DLD1 (cell line): Measurements from ENCODE around the gene RASGRF2.

ENCODE experiments used
- in situ Hi-C: cut with HindIII; loops from 2 replicates; pipeline ENCODE4 v1.10.0; 2017; ENCODE audit warnings: low sequenced_read_pairs

Gene RASGRF2, protein sequence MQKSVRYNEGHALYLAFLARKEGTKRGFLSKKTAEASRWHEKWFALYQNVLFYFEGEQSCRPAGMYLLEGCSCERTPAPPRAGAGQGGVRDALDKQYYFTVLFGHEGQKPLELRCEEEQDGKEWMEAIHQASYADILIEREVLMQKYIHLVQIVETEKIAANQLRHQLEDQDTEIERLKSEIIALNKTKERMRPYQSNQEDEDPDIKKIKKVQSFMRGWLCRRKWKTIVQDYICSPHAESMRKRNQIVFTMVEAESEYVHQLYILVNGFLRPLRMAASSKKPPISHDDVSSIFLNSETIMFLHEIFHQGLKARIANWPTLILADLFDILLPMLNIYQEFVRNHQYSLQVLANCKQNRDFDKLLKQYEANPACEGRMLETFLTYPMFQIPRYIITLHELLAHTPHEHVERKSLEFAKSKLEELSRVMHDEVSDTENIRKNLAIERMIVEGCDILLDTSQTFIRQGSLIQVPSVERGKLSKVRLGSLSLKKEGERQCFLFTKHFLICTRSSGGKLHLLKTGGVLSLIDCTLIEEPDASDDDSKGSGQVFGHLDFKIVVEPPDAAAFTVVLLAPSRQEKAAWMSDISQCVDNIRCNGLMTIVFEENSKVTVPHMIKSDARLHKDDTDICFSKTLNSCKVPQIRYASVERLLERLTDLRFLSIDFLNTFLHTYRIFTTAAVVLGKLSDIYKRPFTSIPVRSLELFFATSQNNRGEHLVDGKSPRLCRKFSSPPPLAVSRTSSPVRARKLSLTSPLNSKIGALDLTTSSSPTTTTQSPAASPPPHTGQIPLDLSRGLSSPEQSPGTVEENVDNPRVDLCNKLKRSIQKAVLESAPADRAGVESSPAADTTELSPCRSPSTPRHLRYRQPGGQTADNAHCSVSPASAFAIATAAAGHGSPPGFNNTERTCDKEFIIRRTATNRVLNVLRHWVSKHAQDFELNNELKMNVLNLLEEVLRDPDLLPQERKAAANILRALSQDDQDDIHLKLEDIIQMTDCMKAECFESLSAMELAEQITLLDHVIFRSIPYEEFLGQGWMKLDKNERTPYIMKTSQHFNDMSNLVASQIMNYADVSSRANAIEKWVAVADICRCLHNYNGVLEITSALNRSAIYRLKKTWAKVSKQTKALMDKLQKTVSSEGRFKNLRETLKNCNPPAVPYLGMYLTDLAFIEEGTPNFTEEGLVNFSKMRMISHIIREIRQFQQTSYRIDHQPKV (N-terminal part only)

DNA sequence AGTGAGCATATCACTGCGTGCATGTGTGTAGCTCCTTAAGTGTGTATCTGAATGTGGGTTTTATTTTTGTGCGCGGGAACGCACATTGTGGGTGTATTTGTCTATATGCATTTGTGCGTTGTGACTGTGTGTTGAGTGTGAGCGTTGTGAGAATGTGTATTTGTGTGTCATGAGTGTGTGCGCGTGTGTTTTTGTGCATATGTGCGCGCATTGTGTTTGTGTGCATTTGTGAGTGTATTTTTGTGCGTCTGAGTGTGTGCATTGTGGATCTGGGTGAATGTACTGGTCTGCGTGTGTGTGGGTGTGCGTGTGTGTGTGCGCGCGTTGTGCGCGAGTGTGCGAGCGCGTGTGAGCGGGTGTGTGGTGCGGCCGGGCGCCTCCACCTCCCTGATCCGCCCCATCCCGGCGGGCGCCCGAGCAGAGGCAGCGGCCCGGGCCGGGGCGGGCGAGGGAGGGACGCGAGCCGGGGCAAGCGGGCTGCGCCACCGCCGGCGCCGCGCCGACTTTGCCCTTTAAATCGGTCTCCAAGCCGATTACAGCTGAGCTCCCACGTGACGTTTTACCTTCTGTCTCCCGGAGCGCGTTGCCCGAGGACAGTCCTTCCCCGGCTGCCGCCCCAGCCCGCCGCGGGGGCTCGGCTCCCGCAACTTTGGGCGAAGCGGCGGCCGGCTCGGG, at the start of gene RASGRF2:
RASGRF2 (plus strand) TSS at position 596 of the 675 bp plus-strand sequence. CDS start 376 bp downstream, outside the sequence.
- in situ Hi-C loops, result loop anchor here (10.0 kb wide), 1 partner anchor 55 kb away; no protein-coding TSS in a partner anchor

DNA sequence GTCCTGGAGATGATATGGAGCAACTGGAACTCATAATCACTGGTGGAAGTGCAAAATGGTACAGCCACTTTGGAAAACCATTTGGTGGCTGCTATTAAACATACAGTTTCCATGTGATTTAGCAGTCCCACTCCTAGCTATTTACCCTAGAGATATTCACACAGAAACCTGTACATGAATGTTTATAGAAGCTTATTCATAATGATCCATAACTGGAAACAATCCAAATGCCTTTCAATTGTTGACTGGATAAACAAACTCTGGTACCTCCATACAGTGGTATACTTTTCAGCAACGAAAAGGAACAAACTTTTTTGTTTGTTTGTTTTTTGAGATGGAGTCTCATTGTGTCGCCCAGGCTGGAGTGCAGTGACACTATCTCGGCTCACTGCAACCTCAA, 47.7 kb upstream of the RASGRF2 start:
- in situ Hi-C loops, result no loop called here

DNA sequence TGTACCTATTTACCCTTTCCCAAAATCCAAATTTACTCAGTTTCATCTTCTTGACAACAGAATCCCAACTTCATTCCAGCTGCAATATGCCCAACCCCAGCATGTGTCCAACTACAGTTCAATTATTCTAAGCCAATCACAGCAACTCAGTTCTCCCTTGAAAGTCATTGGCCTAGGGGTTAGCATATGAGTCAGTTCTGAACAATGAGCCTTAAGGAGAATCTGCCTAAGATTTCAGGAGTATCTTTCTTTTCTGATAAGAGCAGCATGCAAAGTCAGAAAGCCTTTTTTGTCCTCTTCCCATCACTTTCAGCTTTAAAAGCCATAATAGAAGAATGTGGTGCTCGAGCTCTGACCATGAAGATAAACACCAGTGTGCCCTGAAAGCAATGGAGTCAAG, 44.4 kb upstream of the RASGRF2 start:
- in situ Hi-C loops, result no loop called here

DNA sequence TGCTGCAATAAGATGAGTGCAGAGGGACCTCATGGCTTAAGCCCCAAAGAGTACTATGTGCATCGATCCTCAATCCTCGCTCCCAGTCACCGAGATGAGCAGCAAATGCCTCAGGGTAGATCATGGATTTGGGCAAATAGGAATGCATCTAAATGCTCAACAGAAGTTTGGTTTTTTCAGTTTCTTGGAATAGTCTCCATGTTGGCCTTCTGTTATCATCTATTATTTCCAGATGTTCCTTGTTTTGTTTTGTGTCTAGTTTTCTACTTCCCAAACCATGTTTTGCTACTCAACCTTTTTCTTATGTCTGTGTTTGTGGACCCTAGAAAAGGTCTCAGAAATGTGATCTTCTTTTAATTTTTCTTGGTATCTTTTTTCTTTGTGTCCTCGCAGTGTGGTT, 43.5 kb upstream of the RASGRF2 start:
- in situ Hi-C loops, result no loop called here

DNA sequence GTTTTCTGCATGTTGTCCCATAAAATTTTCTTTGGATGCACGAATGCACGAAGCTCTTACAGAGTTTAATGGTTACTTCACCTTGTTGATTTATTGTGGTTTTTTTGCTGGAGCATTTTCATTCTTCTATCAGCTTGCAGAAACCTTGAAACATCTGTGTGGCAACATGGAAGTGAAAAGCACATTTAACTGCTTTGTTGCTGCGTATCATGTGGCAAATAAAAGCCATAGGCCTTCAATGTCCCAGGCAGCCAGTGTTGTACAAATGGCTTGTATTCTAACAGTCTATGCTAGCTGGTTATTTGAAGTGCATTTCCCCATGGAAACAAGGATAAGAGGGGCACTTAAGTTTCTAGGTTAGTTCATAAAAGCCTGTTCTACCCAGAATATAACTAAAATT, 42.5 kb upstream of the RASGRF2 start:
- in situ Hi-C loops, result no loop called here

DNA sequence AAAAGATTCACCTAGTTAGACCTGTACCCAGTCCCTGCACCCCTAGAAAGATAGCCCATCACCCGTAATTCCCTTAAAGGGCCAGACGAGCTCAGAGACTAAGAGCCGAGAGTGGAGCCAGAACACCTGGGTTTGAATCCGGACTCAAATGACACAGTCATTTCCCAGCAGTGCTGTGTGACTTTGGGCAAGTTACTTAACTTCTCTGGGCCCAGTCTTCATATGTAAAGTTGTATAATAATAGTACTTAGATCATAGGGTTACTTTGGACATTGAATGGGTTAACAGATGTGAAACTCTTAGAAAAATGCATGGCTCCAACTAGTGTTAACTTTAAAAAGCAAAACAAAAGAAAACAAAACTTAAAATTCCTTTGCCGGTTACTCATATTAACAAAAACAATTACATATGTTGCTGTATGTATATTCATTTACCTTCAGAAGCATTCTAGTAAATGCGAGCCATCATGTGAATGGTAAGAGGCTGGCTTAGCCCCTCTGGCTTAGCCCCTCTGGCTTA, 40.4 kb upstream of the RASGRF2 start:
- in situ Hi-C loops, result no loop called here

DNA sequence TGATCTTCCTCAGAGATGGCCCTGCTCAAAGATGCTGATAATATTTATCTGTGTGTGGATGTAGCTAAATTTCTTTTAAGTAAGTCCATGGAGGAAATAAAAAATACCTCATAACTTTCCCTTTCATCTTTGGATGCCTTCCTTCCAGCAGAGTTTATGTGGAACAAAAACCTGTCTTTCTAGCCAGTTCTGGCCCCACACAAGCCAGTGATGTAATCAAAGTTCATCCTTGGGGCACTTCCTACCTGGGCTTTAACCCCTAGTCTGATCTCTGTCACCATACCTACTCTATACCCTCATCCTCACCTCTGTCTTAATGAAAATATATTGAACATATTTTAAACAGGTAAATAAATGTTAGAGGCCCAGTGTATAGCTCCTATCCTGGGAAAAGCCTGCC, 39.8 kb upstream of the RASGRF2 start:
- in situ Hi-C loops, result no loop called here

DNA sequence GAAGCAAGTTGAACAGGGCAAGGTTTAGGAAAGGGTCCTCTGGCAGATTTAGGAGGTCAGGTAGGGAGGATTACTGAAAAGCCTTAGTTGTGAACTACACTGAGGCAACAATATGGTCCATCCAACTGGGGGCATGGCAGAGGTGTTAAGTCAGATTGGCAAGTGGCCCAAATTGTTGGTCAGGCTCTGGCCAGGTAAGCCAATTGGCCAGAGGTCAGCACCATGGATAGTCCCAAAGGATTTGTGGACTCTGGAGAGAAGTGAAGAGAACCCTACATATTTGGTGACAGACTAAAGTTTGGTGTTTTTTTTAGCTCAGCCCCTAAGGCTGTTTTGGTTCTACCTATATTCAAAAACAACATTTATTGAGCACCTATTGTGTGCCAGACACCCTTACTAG, 39.1 kb upstream of the RASGRF2 start:
- in situ Hi-C loops, result no loop called here

DNA sequence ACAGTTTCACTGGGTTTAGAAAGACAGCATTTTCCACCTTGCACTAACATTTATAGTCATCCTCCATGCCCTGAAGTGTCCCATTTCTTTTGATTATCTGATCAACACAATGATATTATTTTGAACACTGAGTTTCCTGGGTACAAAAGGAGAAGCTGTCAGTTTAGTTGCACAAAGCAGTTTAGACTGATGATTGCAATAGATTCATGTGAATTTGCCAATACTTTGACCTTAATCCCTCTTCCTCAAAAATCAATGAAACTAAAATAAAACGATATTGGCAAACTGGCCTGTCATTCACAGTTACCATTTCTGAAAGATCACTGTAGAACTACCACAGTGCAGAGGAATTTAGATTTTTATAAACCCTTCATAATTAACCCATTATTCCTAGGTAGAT, 34.2 kb upstream of the RASGRF2 start:
- in situ Hi-C loops, result no loop called here

DNA sequence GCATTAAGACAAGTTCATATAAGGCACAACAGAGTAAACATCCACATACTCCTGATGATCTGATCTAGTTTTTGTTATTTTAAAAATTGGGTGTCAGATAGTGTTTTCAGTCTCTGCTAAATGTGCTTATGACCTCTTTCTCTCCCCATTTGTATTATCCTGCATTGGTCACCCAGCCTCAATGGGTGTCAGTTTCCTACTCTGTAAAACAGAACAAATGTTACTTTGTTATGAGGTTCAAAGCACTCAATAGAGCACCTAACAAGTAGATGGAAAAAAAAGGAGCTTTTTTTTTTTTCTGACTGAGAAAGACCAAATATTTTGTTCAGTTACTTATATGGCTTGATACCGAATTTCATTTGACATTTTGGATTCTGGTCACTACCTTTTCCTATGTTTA, 33.6 kb upstream of the RASGRF2 start:
- in situ Hi-C loops, result no loop called here

DNA sequence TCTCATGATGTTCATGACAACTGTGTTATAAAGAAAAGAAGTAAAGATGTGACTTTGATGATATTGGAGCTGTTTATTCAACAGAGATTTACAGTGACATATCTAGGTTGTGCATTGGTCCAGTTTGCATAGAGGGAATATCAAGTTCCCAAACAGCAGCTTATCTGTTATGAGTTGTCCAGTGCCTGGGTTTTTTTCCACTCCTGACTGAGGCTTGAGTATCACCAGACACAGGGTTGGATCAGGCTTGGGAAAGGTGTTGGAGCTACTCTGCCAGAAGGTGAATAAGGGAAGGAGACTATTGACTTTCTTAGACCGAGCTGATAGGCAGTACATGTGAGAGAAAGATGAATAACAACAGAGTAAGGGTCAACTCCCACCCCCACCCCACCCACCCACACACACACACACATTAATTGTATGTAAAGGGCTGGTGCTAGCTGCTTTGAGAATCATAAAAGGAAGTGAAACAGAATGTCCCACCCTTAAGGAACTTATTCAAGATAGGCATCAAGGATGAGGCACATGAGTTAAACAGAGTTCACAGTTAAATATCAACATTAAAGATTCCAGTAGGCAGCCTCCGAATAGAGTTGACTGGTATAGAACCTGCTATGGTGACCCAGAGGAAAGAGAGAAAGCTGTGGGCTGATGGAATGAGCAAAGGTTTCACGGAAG, 33.0 kb upstream of the RASGRF2 start:
- in situ Hi-C loops, result no loop called here

DNA sequence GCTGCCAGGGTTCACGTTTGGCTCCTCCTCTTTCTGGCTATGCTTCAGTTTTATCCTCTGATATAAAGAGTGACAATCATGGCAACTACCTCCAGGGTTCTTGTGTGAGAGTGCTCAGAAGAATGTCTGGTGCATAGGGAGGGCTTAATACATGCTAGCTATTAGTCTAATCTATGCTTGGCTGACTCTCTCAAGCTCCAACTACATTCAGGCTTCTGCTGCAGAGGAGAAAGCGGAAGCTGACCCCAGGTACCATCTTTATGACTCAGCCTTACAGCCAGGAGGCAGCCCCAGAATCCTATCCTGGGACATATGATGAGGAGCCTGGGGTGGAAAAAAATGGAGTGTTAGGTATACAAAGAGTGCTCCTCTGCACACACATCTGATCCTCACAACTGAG, 32.1 kb upstream of the RASGRF2 start:
- in situ Hi-C loops, result no loop called here

DNA sequence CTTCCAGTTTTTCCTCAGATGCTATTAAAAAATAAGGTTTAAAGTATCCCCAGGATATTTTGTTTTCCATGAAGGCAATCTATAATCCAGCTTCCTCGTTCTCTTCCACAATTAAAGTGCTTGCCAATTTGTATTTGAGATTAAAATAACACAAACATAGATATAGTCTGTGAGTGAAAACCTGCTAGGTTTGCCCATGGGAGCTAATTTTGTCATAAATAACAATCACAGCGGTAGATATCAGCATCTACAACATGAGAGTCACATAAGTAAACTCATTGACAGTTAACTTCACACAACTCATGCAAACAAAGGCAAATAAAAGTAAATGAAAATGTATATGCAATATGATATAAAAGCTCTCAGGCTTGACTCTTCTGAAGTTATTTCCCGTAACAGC, 29.2 kb upstream of the RASGRF2 start:
- in situ Hi-C loops, result no loop called here

DNA sequence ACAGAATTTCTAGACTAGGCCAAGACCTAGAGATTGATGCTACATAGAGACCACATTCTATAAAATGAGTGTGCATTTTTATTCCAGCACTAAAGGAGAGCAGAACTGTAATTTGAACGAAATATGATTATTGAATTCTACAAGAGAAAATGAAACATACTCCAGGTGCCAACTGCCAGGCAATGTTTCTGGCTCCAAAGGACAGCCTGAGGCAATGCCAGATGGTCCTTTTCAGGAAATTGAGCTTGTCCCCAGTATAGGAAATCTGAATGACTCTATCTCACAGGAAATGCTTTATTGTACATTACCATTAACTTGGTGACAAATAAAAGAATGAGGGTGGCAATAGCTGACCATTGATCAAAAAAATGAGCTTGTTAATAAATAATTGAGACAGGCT, 28.8 kb upstream of the RASGRF2 start:
- in situ Hi-C loops, result no loop called here

DNA sequence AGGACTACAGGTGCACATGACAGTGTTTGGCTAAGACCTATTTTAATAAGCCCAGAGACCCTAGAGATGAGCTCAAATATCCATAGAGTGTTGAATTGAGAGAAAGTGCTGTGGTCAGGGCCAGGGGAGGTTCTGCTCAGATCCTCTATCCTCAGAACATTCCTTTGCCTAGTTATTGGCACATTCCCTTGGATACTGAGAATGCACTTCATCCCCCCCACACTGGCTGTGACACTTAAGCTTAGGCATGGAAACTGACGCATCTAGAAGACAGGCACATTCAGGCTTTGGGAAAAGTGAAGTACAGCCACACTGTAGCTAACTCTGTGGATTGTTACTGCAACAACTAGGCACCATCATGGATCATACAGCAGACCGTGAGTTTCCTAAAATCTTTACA, 27.1 kb upstream of the RASGRF2 start:
- in situ Hi-C loops, result no loop called here

DNA sequence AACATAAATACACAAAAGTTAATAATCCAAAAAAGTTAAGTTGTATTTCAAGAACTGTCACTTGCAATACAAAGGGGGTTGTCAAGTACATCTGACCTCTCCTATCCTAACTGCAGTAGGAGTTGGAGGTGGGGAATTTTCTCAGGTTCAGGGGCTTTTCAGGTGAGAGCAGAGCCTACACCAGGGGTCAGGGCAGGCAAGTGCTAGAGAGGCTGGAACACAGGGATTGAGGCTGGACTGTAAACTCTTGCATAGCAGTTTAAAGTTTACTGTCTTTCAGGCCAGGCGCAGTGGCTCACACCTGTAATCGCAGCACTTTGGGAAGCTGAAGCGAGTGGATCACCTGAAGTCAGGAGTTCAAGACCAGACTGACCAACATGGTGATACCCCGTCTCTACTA, 25.4 kb upstream of the RASGRF2 start:
- in situ Hi-C loops, result no loop called here

DNA sequence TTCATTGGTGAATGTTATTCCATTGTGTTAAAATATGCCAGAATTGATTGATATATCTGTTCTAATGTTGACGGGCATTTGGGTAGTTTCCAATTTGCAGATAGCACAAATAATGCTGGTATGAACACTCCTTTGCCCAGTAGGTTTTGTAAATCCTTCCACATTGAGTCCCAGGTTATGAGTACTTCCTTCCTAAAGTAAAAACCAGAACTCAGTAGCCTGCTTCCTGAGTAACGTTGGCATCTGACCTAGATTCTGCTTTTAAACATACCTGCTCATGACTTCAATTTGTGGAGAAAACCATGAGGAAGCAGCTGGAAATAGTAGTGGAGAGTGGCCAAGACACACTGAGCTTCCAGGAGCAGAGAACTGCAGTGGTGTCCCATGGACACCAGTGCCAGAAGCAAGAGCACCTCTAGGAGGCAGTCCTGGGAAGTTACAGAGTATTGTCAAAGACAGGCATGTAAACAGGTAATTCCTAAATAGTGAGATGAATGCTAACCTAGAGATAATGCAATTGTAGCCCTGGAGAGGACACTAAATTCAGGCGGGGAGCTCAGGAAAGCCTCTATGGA, 24.3 kb upstream of the RASGRF2 start:
- in situ Hi-C loops, result no loop called here

DNA sequence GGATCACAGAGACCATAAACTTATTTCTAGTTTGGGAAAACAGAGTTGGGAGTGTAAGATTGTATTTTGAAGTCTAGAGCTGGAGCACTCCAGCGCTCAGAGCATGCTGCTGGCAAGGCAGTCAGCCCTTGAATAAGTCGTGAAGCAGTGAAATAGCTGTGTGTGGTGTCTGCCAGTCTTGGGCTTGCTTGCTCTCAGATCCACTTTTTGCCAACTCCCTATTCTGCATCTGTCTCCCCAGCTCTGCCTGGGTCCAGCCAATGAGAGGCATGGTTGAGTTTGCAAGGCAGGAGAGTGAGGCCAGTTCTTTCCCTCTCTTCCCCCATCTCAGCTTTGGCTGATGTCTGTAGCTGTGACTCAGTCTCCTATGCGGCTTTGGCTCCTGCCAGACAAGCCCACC, 23.3 kb upstream of the RASGRF2 start:
- in situ Hi-C loops, result no loop called here

DNA sequence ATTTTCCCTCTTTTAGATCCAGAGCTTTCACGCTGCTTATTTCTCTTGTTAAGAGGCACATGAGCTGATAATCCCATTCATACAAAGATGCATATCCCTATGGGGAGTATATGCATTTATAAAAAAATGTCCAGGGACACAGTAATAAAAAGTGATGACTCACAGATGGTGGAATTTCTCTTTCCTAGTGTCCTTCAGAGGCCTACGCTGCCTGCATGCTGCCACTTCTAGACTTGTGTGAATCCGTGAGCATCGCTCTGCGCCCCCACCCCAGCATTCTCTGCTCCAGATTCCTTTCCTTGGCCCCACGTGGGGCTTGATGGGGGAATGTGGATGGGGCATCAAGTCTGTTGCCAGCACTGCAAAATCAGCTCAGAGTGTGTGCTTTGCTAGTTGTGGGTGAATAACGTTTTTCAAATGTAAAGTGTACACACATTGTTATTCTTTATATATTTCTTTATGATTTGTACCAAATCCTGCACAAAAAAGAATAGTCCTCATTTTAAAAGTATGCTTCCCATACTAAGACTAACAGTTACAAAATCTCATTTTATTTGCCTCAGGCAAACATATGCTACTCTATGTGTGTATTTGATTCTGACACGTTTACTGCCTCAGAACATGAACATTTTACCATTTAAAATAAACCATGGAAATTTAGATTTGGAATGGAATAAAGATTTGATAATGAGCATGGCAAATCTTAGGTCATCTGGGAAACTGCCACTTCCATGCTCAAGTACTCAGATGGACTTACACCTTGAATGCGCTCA, 22.4 kb upstream of the RASGRF2 start:
- in situ Hi-C loops, result no loop called here
